Astrocyte of the spinal cord (primary cell): ENCODE measurements around the gene SLC17A2.

Experiments
- DNase-seq: peaks from one replicate; pipeline ENCODE4 v3.0.0; 2011; ENCODE audit warnings: low read depth, low spot score
- H3K4me3 ChIP-seq: 2 replicates; pipeline ENCODE4 v1.5.1; 2011; ENCODE audit warnings: low read depth, mild to moderate bottlenecking, low read length, moderate library complexity
- in situ Hi-C: cut with HindIII; loops from 2 replicates; pipeline ENCODE4 v1.10.0; 2017; ENCODE audit warnings: low sequenced_read_pairs
- TF ChIP-seq, protein P1 (sequence below): IDR thresholded peaks from 2 replicates; pipeline ENCODE4 v1.5.1; 2012; ENCODE audit warnings: low read depth, mild to moderate bottlenecking, low read length, inconsistent platforms

SLC17A2 gene

DNA sequence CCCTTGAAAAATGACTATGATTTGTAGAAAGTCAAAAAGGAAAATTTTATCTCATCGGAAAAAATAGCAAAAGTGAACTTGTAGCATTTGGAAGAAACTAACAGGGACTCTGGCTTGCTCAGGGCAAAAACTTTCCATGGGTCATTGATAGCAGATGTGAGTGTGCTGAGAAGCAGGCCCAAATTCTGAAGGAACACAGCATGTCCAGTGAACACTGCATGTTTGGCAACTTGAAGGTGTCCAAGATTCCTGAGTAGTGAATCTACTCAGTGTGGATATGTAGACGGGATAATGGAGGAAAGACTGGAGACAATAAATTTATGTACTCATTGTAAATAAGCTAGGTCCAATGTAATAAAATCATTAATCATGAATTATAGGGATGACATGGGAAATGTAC, 8.2 kb downstream of the SLC17A2 start:
- TF ChIP-seq, protein P1, sequence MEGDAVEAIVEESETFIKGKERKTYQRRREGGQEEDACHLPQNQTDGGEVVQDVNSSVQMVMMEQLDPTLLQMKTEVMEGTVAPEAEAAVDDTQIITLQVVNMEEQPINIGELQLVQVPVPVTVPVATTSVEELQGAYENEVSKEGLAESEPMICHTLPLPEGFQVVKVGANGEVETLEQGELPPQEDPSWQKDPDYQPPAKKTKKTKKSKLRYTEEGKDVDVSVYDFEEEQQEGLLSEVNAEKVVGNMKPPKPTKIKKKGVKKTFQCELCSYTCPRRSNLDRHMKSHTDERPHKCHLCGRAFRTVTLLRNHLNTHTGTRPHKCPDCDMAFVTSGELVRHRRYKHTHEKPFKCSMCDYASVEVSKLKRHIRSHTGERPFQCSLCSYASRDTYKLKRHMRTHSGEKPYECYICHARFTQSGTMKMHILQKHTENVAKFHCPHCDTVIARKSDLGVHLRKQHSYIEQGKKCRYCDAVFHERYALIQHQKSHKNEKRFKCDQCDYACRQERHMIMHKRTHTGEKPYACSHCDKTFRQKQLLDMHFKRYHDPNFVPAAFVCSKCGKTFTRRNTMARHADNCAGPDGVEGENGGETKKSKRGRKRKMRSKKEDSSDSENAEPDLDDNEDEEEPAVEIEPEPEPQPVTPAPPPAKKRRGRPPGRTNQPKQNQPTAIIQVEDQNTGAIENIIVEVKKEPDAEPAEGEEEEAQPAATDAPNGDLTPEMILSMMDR = no peak
- in situ Hi-C loops = no loop called here
- DNase-seq = no peak
- H3K4me3 ChIP-seq = no peak overlapping the region

DNA sequence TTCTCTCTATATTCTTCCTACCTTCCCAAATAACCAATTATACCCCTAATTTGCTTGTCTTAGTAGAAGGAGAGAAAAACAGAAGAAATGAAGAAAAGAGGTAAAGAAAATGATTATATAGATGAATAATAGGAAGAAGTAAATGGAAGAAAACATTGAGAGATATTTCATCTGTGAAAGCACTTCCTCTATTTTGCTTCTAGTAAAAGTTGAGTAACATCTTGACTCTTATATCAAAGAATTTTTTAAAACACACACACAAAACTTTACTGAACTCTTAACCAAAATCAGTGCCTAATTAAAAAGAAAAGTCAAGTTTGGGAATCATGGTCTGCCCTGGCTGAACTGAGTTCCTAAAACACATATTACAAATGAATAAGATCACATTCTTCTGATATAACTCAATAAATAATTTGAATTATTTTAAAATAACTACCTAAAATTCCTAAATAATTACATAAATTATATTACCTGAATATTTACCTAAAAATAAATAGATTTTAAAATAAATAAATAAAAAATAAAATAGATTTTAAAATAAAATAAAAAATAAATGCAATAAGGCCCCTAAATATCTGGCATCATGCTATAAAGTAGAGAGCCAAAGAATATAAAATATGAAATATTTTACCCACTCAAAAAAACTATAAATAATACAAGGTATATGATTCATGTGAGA, 8.8 kb downstream of the SLC17A2 start:
- no peak overlapping the region for H3K4me3 ChIP-seq
- in situ Hi-C loops = no loop called here
- DNase-seq = no peak
- TF ChIP-seq, protein P1 = no peak

DNA sequence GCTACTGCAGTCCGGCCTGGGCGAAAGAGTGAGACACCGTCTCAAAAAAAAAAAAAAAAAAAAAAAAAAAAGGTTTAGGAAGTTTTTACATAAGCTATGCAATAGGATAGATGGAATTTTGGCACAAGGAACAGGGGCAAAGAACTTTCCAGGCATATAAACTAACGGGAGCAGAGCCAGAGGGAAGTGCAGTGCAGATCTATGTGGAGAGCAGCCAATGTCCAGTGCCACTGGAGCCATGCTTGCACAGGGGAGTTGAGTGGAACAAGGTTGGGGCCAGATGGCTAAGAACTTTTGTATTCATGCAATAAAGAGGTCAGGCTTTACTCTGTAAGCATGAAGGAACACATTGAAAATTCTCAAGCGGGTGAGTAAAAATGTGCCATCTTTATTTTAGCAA, 10.8 kb downstream of the SLC17A2 start:
- TF ChIP-seq, protein P1 = no peak
- in situ Hi-C loops = no loop called here
- no peak for DNase-seq

DNA sequence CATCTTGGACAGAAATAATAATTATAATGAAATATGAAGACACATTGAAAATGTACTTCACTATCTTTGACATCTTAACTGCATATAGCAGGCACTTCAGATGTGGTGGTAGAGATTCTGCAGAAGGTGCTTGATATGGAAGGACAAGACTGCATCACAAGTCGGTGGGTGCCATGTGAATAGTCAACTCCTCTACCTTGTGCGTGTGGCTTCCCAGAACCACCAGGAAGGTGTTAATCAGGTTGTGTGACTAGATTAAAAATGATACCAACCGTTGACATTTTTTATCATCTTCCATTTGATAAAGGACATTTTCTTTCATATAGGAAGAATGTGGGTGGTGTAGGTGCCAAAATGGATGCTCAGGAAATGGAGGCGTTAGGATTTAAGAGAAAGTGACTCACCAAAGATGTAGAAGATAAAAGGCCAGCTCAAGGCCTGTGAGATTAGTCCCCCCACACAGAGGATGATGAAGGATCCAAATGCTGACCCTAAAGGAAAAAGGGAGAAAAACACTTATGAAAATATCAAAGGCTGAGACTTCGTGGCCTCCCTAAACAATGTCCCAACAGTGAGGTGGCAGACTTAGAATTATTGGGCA, 12.3 kb downstream of the SLC17A2 start:
- in situ Hi-C loops = no loop called here
- no peak for DNase-seq
- TF ChIP-seq, protein P1 = no peak
- no peak overlapping the region for H3K4me3 ChIP-seq

More for the DNA sequence above, 10.8 kb downstream of the SLC17A2 start:
- H3K4me3 ChIP-seq = no peak overlapping the region

DNA sequence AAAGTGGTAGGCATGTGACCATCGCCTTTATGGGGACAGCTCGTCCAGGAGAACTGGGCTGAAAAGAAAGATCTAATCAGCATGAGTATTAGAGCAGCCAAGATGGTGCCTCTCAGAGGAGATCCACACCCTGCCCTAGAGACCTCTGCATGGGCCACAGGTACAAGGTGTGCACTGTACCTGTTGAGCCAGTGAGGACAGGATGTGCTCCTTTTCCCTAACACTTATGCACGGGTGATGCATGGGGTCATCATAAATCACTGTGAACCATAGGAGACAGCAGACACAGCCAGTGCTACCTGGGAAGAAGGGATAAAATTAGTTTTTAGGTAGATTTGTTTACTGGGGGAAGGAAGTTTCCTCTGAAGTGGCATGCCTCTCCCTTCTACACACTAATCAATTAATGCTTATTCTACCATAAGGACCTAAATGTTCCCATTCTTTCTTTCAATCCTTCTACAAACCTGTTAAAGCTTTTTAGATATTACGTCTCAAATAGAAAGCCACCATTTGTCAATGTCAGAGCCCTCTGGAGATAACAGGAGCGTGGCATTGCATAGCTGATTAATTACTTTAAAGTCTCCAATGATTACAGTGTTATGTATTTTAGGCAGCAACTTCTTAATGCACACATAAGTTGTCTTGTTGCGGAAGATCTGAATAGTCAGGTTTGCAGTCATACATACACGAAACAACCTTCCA, 13.6 kb downstream of the SLC17A2 start:
- TF ChIP-seq, protein P1 = no peak
- no peak overlapping the region for H3K4me3 ChIP-seq
- no peak for DNase-seq
- in situ Hi-C loops = no loop called here

DNA sequence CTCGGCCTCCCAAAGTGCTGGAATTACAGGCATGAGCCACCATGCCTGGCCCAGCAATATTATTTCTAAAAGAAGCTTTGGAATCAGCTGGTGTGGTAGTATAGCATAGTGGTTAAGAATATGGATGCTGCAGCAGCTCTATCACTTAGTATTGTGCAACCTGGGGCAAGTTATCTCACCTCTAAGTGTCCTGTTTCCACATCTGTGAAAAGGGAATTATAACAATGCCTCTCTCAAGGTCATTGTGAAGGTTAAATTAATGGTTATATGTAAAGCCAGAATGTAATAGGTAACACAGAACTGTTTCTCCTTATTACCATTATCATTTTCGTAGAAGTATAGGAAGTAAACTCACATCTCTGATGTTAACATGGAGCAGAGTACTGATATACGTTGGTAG, 14.2 kb downstream of the SLC17A2 start:
- DNase-seq = no peak
- in situ Hi-C loops = no loop called here
- TF ChIP-seq, protein P1 = no peak
- H3K4me3 ChIP-seq = no peak overlapping the region
